Effector memory CD8-positive, alpha-beta T cell (primary cell): ENCODE measurements around the gene MVB12B.

Experiments
- ATAC-seq: fragments of 150-1000 bp; cut with Tn5 transposase; replicated peaks from 2 replicates; pipeline ENCODE4 v1.10.0; 2021; ENCODE audit warnings: mild to moderate bottlenecking, moderate library complexity
- DNase-seq, 3 experiments: peaks; one replicate each; pipeline ENCODE4 v3.0.0; 2021
- H3K27ac Mint-ChIP-seq, 2 donors: one replicate each; pipeline ENCODE4 v1.8.0; 2022; ENCODE audit warnings: mild to moderate bottlenecking in 2 of 2, mixed read lengths in 2 of 2, moderate library complexity in 2 of 2
- H3K27me3 Mint-ChIP-seq, 2 donors: one replicate each; pipeline ENCODE4 v1.8.0; 2022; ENCODE audit warnings: mixed read lengths in 2 of 2
- H3K36me3 Mint-ChIP-seq: one replicate; pipeline ENCODE4 v1.8.0; 2022; ENCODE audit warnings: mild to moderate bottlenecking, moderate library complexity, mixed read lengths; ENCODE audit not compliant: insufficient read depth
- H3K4me1 Mint-ChIP-seq, 2 donors: one replicate each; pipeline ENCODE4 v1.8.0; 2022; ENCODE audit warnings: low read depth in 2 of 2, mixed read lengths in 2 of 2
- H3K4me3 Mint-ChIP-seq, 2 donors: one replicate each; pipeline ENCODE4 v1.8.0; 2022; ENCODE audit warnings: mild to moderate bottlenecking in 2 of 2, mixed read lengths in 2 of 2, moderate library complexity in 2 of 2
- H3K9me3 Mint-ChIP-seq, 2 donors: one replicate each; pipeline ENCODE4 v1.8.0; 2022; ENCODE audit warnings: mixed read lengths in 2 of 2

The MVB12B gene

GRCh38 chr9:126391713-126392661 lies 65.4 kb downstream of the MVB12B start:
- peaks cover 25 to 46% of the 10 kb centered on the region in 2 donors for H3K4me1 Mint-ChIP-seq
- H3K9me3 Mint-ChIP-seq: no peaks in the 10 kb centered on the region
- DNase-seq (no peak), ATAC-seq (no peak)
- peak overlapping the region in 1 of 2 donors; percentile 14 for H3K4me3 Mint-ChIP-seq
- peak overlapping the region; percentile 81 to 88 for H3K27ac Mint-ChIP-seq
- peaks cover 47% of the 10 kb centered on the region for H3K36me3 Mint-ChIP-seq
- H3K27me3 Mint-ChIP-seq: no peaks in the 10 kb centered on the region

GRCh38 chr9:126392662-126393371 lies 66.2 kb downstream of the MVB12B start:
- Mint-ChIP-seq H3K9me3 (no peaks in the 10 kb centered on the region), H3K4me3 (no peak overlapping the region), H3K27me3 (no peaks in the 10 kb centered on the region), H3K36me3 (peaks cover 43% of the 10 kb centered on the region), H3K4me1 (peaks cover 29 to 46% of the 10 kb centered on the region in 2 donors), H3K27ac (peak overlapping the region; percentile 2 to 81)
- DNase-seq: no peak
- ATAC-seq: no peak

- peak overlapping the region in 1 of 2 donors; percentile 81 for H3K27ac Mint-ChIP-seq
Measured at GRCh38 chr9:126393876-126394275, 67.2 kb downstream of the MVB12B start.

GRCh38 chr9:126394802-126395201 lies 68.2 kb downstream of the MVB12B start:
- Mint-ChIP-seq H3K4me1 (peaks cover 38 to 49% of the 10 kb centered on the region in 2 donors), H3K36me3 (peaks cover 53% of the 10 kb centered on the region)
- DNase-seq: no peak

More at GRCh38 chr9:126393876-126394275, 67.2 kb downstream of the MVB12B start:
- H3K4me3 Mint-ChIP-seq: no peak overlapping the region
- DNase-seq: no peak
- H3K36me3 Mint-ChIP-seq: peaks cover 50% of the 10 kb centered on the region
- H3K9me3 Mint-ChIP-seq: no peaks in the 10 kb centered on the region
- no peaks in the 10 kb centered on the region for H3K27me3 Mint-ChIP-seq
- no peak for ATAC-seq
- H3K4me1 Mint-ChIP-seq: peaks cover 38 to 49% of the 10 kb centered on the region in 2 donors

GRCh38 chr9:126395439-126396212 lies 69.0 kb downstream of the MVB12B start:
- peak overlapping the region; percentile 81 to 87 for H3K27ac Mint-ChIP-seq
- H3K36me3 Mint-ChIP-seq: peaks cover 51% of the 10 kb centered on the region
- H3K9me3 Mint-ChIP-seq: no peaks in the 10 kb centered on the region
- ATAC-seq: no peak
- H3K4me3 Mint-ChIP-seq: peak overlapping the region; percentile 21 to 46
- peaks cover 38 to 49% of the 10 kb centered on the region in 2 donors for H3K4me1 Mint-ChIP-seq
- no peaks in the 10 kb centered on the region for H3K27me3 Mint-ChIP-seq
- no peak for DNase-seq

More at GRCh38 chr9:126394802-126395201, 68.2 kb downstream of the MVB12B start:
- Mint-ChIP-seq H3K27ac (peak overlapping the region; percentile 81 to 87), H3K27me3 (no peaks in the 10 kb centered on the region), H3K9me3 (no peaks in the 10 kb centered on the region), H3K4me3 (no peak overlapping the region)
- ATAC-seq: no peak

GRCh38 chr9:126397056-126397455 lies 70.4 kb downstream of the MVB12B start:
- no peaks in the 10 kb centered on the region for H3K27me3 Mint-ChIP-seq
- peaks cover 40% of the 10 kb centered on the region for H3K36me3 Mint-ChIP-seq

GRCh38 chr9:126398403-126399058 lies 71.9 kb downstream of the MVB12B start:
- Mint-ChIP-seq H3K9me3 (no peaks in the 10 kb centered on the region), H3K4me1 (peaks cover 42 to 49% of the 10 kb centered on the region in 2 donors), H3K36me3 (peaks cover 36% of the 10 kb centered on the region), H3K4me3 (peak overlapping the region; percentile 58 to 63), H3K27me3 (no peaks in the 10 kb centered on the region), H3K27ac (peak overlapping the region; percentile 86 to 87)
- peak; percentile 6 for ATAC-seq
- peak; percentile 69 to 76 (median 73) for DNase-seq

More at GRCh38 chr9:126397056-126397455, 70.4 kb downstream of the MVB12B start:
- DNase-seq (peak; percentile 71 to 78 (median 75)), ATAC-seq (peak; percentile 90)
- H3K4me1 Mint-ChIP-seq: peaks cover 36 to 44% of the 10 kb centered on the region in 2 donors
- peak overlapping the region; percentile 81 to 87 for H3K27ac Mint-ChIP-seq
- no peaks in the 10 kb centered on the region for H3K9me3 Mint-ChIP-seq
- H3K4me3 Mint-ChIP-seq: peak overlapping the region; percentile 58 to 63

- ATAC-seq (no peak), DNase-seq (no peak)
- peaks cover 37% of the 10 kb centered on the region for H3K36me3 Mint-ChIP-seq
- peaks cover 42 to 49% of the 10 kb centered on the region in 2 donors for H3K4me1 Mint-ChIP-seq
- H3K4me3 Mint-ChIP-seq: no peak overlapping the region
- no peaks in the 10 kb centered on the region for H3K9me3 Mint-ChIP-seq
- H3K27ac Mint-ChIP-seq: peak overlapping the region; percentile 86 to 87
- H3K27me3 Mint-ChIP-seq: no peaks in the 10 kb centered on the region
Measured at GRCh38 chr9:126399251-126399650, 72.6 kb downstream of the MVB12B start.

GRCh38 chr9:126399789-126400188 lies 73.2 kb downstream of the MVB12B start:
- Mint-ChIP-seq H3K36me3 (peaks cover 31% of the 10 kb centered on the region), H3K4me1 (peaks cover 39 to 44% of the 10 kb centered on the region in 2 donors), H3K4me3 (no peak overlapping the region), H3K9me3 (no peaks in the 10 kb centered on the region), H3K27ac (peak overlapping the region; percentile 86 to 87), H3K27me3 (no peaks in the 10 kb centered on the region)
- ATAC-seq: no peak
- no peak for DNase-seq

GRCh38 chr9:126400571-126400970 lies 73.9 kb downstream of the MVB12B start:
- H3K9me3 Mint-ChIP-seq: no peaks in the 10 kb centered on the region
- H3K4me3 Mint-ChIP-seq: no peak overlapping the region
- no peak for ATAC-seq
- H3K4me1 Mint-ChIP-seq: peaks cover 32 to 36% of the 10 kb centered on the region in 2 donors
- DNase-seq: no peak
- peak overlapping the region in 1 of 2 donors; percentile 71 for H3K27ac Mint-ChIP-seq
- peaks cover 30% of the 10 kb centered on the region for H3K36me3 Mint-ChIP-seq
- no peaks in the 10 kb centered on the region for H3K27me3 Mint-ChIP-seq

- Mint-ChIP-seq H3K27ac (peak overlapping the region in 1 of 2 donors; percentile 71), H3K27me3 (no peaks in the 10 kb centered on the region), H3K9me3 (no peaks in the 10 kb centered on the region), H3K4me1 (peaks cover 29 to 34% of the 10 kb centered on the region in 2 donors), H3K4me3 (no peak overlapping the region), H3K36me3 (peaks cover 31% of the 10 kb centered on the region)
- DNase-seq: no peak
- no peak for ATAC-seq
Measured at GRCh38 chr9:126401107-126401506, 74.5 kb downstream of the MVB12B start.

GRCh38 chr9:126401581-126401980 lies 75.0 kb downstream of the MVB12B start:
- Mint-ChIP-seq H3K27me3 (no peaks in the 10 kb centered on the region), H3K27ac (peak overlapping the region in 1 of 2 donors; percentile 71), H3K9me3 (no peaks in the 10 kb centered on the region), H3K36me3 (peaks cover 31% of the 10 kb centered on the region), H3K4me1 (peaks cover 25 to 33% of the 10 kb centered on the region in 2 donors), H3K4me3 (no peak overlapping the region)
- no peak for DNase-seq
- ATAC-seq: no peak
